K562 (cell line): ENCODE results near the gene VNN1. TPM values are rescaled to one million over a fixed set of nuclear protein-coding genes. Genes with fewer than 3 reads are reported as not detected.

Experiments used
- ELF4 ChIP-seq: fragments of 450-650 bp; formaldehyde crosslinking; IDR thresholded peaks from 2 replicates; pipeline ENCODE4 v1.4.0; 2022; ENCODE audit warnings: missing genetic modification characterization
- ETV6 ChIP-seq, 3 experiments: fragments of 150-350 bp in 1 of 3; sonication (generic) in 1 of 3; formaldehyde crosslinking in 1 of 3; IDR thresholded peaks; 2 replicates each; pipeline versions ENCODE4 v1.6.1 to v1.8.0; 2014 to 2022; ENCODE audit warnings: borderline replicate concordance in 2 of 3, low read depth in 2 of 3, antibody characterized with exemption in 1 of 3, low read length in 1 of 3, mild to moderate bottlenecking in 1 of 3, missing genetic modification reagents in 1 of 3
- GTF2A2 ChIP-seq: IDR thresholded peaks from 2 replicates; pipeline ENCODE4 v1.6.1; 2016; ENCODE audit warnings: mild to moderate bottlenecking, missing genetic modification characterization, missing compliant biosample characterization
- HDAC6 ChIP-seq: IDR thresholded peaks from 2 replicates; pipeline ENCODE4 v1.6.1; 2012; ENCODE audit warnings: low read depth, mild to moderate bottlenecking, control low read depth, inconsistent platforms, low read length, moderate library complexity
- POLR2H ChIP-seq: IDR thresholded peaks from 2 replicates; pipeline ENCODE4 v1.6.1; 2016; ENCODE audit warnings: missing genetic modification characterization, low read depth, mild to moderate bottlenecking, control low read depth, missing compliant biosample characterization, moderate library complexity
- SMARCA4 ChIP-seq: fragments of 450-650 bp; IDR thresholded peaks from 2 replicates; pipeline ENCODE4 v1.6.1; 2016
- SRSF1 ChIP-seq: fragments of 200-400 bp; formaldehyde crosslinking; IDR thresholded peaks from 2 replicates; pipeline ENCODE4 v1.6.1; 2017; ENCODE audit warnings: mild to moderate bottlenecking, low read depth, low read length, moderate library complexity
- UBTF ChIP-seq, 2 experiments: IDR thresholded peaks; 2 replicates each; pipeline ENCODE4 v1.6.1; 2012; ENCODE audit warnings: improper control_type of control experiment in 2 of 2, low read depth in 2 of 2, low read length in 2 of 2, borderline replicate concordance in 1 of 2
- ZNF384 ChIP-seq: IDR thresholded peaks from 2 replicates; pipeline ENCODE4 v1.6.1; 2012; ENCODE audit warnings: low read depth, low read length, improper control_type of control experiment
- ZNF717 ChIP-seq: fragments of 250-450 bp; sonication (Bioruptor Pico); IDR thresholded peaks from 2 replicates; pipeline ENCODE4 v1.5.0; 2021
- polyA plus RNA-seq, 8 experiments: library from polyadenylated mRNA; depleted of rRNA in 4 of 8; stranded (reverse) in 5 of 8; unstranded in 3 of 8; fragments of >200 nt; fragmentation: Nextera tagmentation in 2 of 8; fragmentation: Illumina TruSeq in 1 of 8; extraction: Ambion mirVana in 2 of 8; extraction: Trizol in 1 of 8; gene quantifications; 2 replicates each; pipeline versions ENCODE4 v1.2.1 to v1.2.3, GENCODE V29; 2011 to 2014; ENCODE audit warnings: inconsistent platforms in 1 of 8, missing spikeins in 1 of 8
- total RNA-seq, 7 experiments: library from RNA; depleted of rRNA in 6 of 7; stranded (reverse); fragments of >200 nt in 6 of 7; fragmentation: Illumina TruSeq in 2 of 7; extraction: Trizol in 2 of 7; gene quantifications; 2 replicates each; pipeline versions ENCODE4 v1.2.1 to v1.2.3, GENCODE V29; 2011 to 2021; ENCODE audit warnings: low replicate concordance in 1 of 7

Gene VNN1
- total and polyA plus RNA-seq, 9 of the 15 experiments (the other 6 are each of a cell fraction or from before 2014, with no cell fraction given), result not detected

- TF ChIP-seq POLR2H (no peak), SMARCA4 (no peak), GTF2A2 (tag) (no peak), ELF4 (CRISPR knock-in tag) (no peak), HDAC6 (no peak), ZNF384 (no peak), ETV6 (IDR thresholded peaks at IDR 0.05; ENCODE audit: borderline replicate concordance in 1 of 2, low read depth in 2 of 2, low read length in 1 of 2) (no peak), ETV6 (CRISPR knock-in tag; IDR thresholded peaks at IDR 0.05; ENCODE audit: borderline replicate concordance) (no peak), UBTF (IDR thresholded peaks at IDR 0.05; ENCODE audit: borderline replicate concordance in 1 of 2, low read depth in 2 of 2, low read length in 2 of 2) (no peak), ZNF717 (CRISPR knock-in tag) (no peak), SRSF1 (no peak)
Observed at GRCh38 chr6:132725471-132725870, 11.6 kb upstream of the VNN1 start (continued).
